ENCODE measurements around the gene INAVA. TPM values are rescaled to one million over a fixed set of nuclear protein-coding genes. Genes with fewer than 3 reads are reported as not detected.
A peak's percentile ranks its signal among the peaks of the same experiment; 100 is the strongest.

The INAVA gene
- total RNA-seq, 1 donor from 2014 or later: 23.7 TPM

- Histone ChIP-seq H3K79me2 (ENCODE audit: low read depth) (peaks cover 16% of the 10 kb centered on the region), H3K27me3 (no peaks in the 10 kb centered on the region), H2AFZ (replicated peaks) (peak overlapping the region; percentile 83), H3K36me3 (no peaks in the 10 kb centered on the region), H3K9me3 (ENCODE audit: low read depth) (no peaks in the 10 kb centered on the region), H3K4me2 (no peak overlapping the region), H3K9ac (no peak overlapping the region), H3K4me3 (no peak overlapping the region), H3F3A (ENCODE audit: low read depth) (peaks cover 41% of the 10 kb centered on the region), H3K4me1 (peaks cover 29% of the 10 kb centered on the region), H3K27ac (no peak overlapping the region), H4K20me1 (ENCODE audit: low read depth) (peaks cover 10% of the 10 kb centered on the region)
- Mint-ChIP-seq H3K27ac (no peak overlapping the region), H3K36me3 (no peaks in the 10 kb centered on the region), H3K27me3 (ENCODE audit: insufficient read depth, low read depth) (peaks cover 11% of the 10 kb centered on the region), H3K9me3 (no peaks in the 10 kb centered on the region), H3K4me3 (peak overlapping the region; percentile 98), H3K4me1 (peaks cover 43% of the 10 kb centered on the region)
- TF ChIP-seq EZH2 (IDR thresholded peaks at IDR 0.05) (no peak), CTCF (IDR thresholded peaks at IDR 0.05) (no peak), EZH2phosphoT487 (IDR thresholded peaks at IDR 0.05) (no peak)
- DNase-seq (ENCODE audit: low spot score): peak; percentile 16
Measured at GRCh38 chr1:200888349-200888838, 6.3 kb upstream of the INAVA start.

GRCh38 chr1:200889571-200889970 lies 5.1 kb upstream of the INAVA start:
- no peak for DNase-seq (ENCODE audit: low spot score)
- H3K27me3 Mint-ChIP-seq (ENCODE audit: insufficient read depth, low read depth): peaks cover 8% of the 10 kb centered on the region
- no peak overlapping the region for H3K27ac ChIP-seq
- H3K27ac Mint-ChIP-seq: no peak overlapping the region
- H3K9me3 Mint-ChIP-seq: no peaks in the 10 kb centered on the region
- H3K36me3 Mint-ChIP-seq: peaks cover 4% of the 10 kb centered on the region
- H3K4me1 ChIP-seq: peaks cover 40% of the 10 kb centered on the region
- H3K27me3 ChIP-seq: no peaks in the 10 kb centered on the region
- peaks cover 28% of the 10 kb centered on the region for H3K79me2 ChIP-seq (ENCODE audit: low read depth)
- TF ChIP-seq EZH2 (IDR thresholded peaks at IDR 0.05): no peak
- no peak for TF ChIP-seq EZH2phosphoT487 (IDR thresholded peaks at IDR 0.05)
- H3K36me3 ChIP-seq: no peaks in the 10 kb centered on the region
- no peak overlapping the region for H2AFZ ChIP-seq (replicated peaks)
- H3K4me3 ChIP-seq: no peak overlapping the region
- H3K4me2 ChIP-seq: no peak overlapping the region
- H3F3A ChIP-seq (ENCODE audit: low read depth): peaks cover 41% of the 10 kb centered on the region
- peaks cover 22% of the 10 kb centered on the region for H4K20me1 ChIP-seq (ENCODE audit: low read depth)
- no peak overlapping the region for H3K9ac ChIP-seq
- H3K9me3 ChIP-seq (ENCODE audit: low read depth): no peaks in the 10 kb centered on the region
- H3K4me1 Mint-ChIP-seq: peaks cover 54% of the 10 kb centered on the region
- peak overlapping the region; percentile 98 for H3K4me3 Mint-ChIP-seq

- H3K4me3 Mint-ChIP-seq: peak overlapping the region; percentile 98
- H3K36me3 Mint-ChIP-seq: peaks cover 4% of the 10 kb centered on the region
- Histone ChIP-seq H3F3A (ENCODE audit: low read depth) (peaks cover 41% of the 10 kb centered on the region), H2AFZ (replicated peaks) (no peak overlapping the region), H4K20me1 (ENCODE audit: low read depth) (peaks cover 26% of the 10 kb centered on the region), H3K27ac (no peak overlapping the region), H3K79me2 (ENCODE audit: low read depth) (peaks cover 32% of the 10 kb centered on the region), H3K4me1 (peaks cover 45% of the 10 kb centered on the region), H3K4me3 (no peak overlapping the region), H3K36me3 (no peaks in the 10 kb centered on the region), H3K27me3 (no peaks in the 10 kb centered on the region), H3K9ac (no peak overlapping the region), H3K9me3 (ENCODE audit: low read depth) (no peaks in the 10 kb centered on the region), H3K4me2 (no peak overlapping the region)
- no peak for DNase-seq (ENCODE audit: low spot score)
- no peaks in the 10 kb centered on the region for H3K9me3 Mint-ChIP-seq
- peaks cover 54% of the 10 kb centered on the region for H3K4me1 Mint-ChIP-seq
- peaks cover 6% of the 10 kb centered on the region for H3K27me3 Mint-ChIP-seq (ENCODE audit: insufficient read depth, low read depth)
- peak overlapping the region; percentile 72 for H3K27ac Mint-ChIP-seq
- TF ChIP-seq EZH2 (IDR thresholded peaks at IDR 0.05) (no peak), CTCF (IDR thresholded peaks at IDR 0.05) (no peak), EZH2phosphoT487 (IDR thresholded peaks at IDR 0.05) (no peak)
Measured at GRCh38 chr1:200890027-200890426, 4.7 kb upstream of the INAVA start.

Data from neural progenitor cell (in vitro differentiated cells).